Body of pancreas (tissue), 4 donors: Measurements from ENCODE around the gene PTPRCAP. TPM values are rescaled to one million over a fixed set of nuclear protein-coding genes. Genes with fewer than 3 reads are reported as not detected.

Source experiments
- ATAC-seq: fragments of 150-250 bp; one replicate; pipeline ENCODE4 v1.9.1; 2016
- DNase-seq, 4 donors: peaks; one replicate each; pipeline ENCODE4 v3.0.0-alpha.2; 2019
- H3K27ac ChIP-seq, 4 donors: fragments of 200-600 bp; sonication (generic); 1 replicate in 3 of 4; 2 replicates in 1 of 4; pipeline versions ENCODE4 v1.5.1 to v1.6.1; 2016 to 2019; ENCODE audit warnings: mild to moderate bottlenecking in 1 of 4, mixed read lengths in 1 of 4, moderate library complexity in 1 of 4
- H3K27me3 ChIP-seq, 2 donors: fragments of 200-600 bp; sonication (generic); one replicate each; pipeline ENCODE4 v1.6.0; 2016; ENCODE audit warnings: mild to moderate bottlenecking in 1 of 2
- H3K36me3 ChIP-seq, 2 donors: fragments of 200-600 bp; sonication (generic); replicated peaks in 1 of 2; 2 replicates each; pipeline ENCODE4 v1.5.1; 2016; ENCODE audit warnings: low read depth in 2 of 2; ENCODE audit not compliant: insufficient read depth in 1 of 2
- H3K4me1 ChIP-seq: fragments of 200-600 bp; sonication (generic); one replicate; pipeline ENCODE4 v1.6.0; 2016
- H3K4me3 ChIP-seq, 2 donors: fragments of 200-600 bp; sonication (generic); 1 replicate in 1 of 2; 2 replicates in 1 of 2; pipeline ENCODE4 v1.5.1; 2016 to 2019
- H3K9me3 ChIP-seq, 3 donors: fragments of 200-600 bp; sonication (generic); 1 replicate in 2 of 3; 2 replicates in 1 of 3; pipeline ENCODE4 v1.5.1; 2016
- CTCF ChIP-seq, 7 experiments: fragments of 450-650 bp in 4 of 7; fragments of 200-600 bp in 3 of 7; sonication (generic) in 3 of 7; IDR thresholded peaks; one replicate each; pipeline ENCODE4 v1.5.1; 2016 to 2019; ENCODE audit warnings: antibody characterized with exemption in 7 of 7
- POLR2A ChIP-seq, 3 donors: fragments of 450-650 bp; IDR thresholded peaks; one replicate each; pipeline ENCODE4 v1.6.1; 2016; ENCODE audit warnings: antibody characterized with exemption in 3 of 3, mild to moderate bottlenecking in 2 of 3
- WGBS, 2 donors: methylation state at CpG; one replicate each; pipeline ENCODE4 v1.1.5; 2017; 5-methylcytosine and 5-hydroxymethylcytosine counted together
- intact Hi-C: fragments of 100-400 bp; cut with DNase I; formaldehyde crosslinking; loops from one replicate; pipeline ENCODE4 v1.15.1; 2023
- total RNA-seq, 2 donors: library from RNA; depleted of rRNA; stranded (reverse); fragments of >200 nt; gene quantifications; one replicate each; pipeline ENCODE4 v1.1.0, GENCODE V29; 2016

The PTPRCAP gene
- total RNA-seq, 2 donors from 2014 or later = 6.0 to 6.9 TPM

DNA sequence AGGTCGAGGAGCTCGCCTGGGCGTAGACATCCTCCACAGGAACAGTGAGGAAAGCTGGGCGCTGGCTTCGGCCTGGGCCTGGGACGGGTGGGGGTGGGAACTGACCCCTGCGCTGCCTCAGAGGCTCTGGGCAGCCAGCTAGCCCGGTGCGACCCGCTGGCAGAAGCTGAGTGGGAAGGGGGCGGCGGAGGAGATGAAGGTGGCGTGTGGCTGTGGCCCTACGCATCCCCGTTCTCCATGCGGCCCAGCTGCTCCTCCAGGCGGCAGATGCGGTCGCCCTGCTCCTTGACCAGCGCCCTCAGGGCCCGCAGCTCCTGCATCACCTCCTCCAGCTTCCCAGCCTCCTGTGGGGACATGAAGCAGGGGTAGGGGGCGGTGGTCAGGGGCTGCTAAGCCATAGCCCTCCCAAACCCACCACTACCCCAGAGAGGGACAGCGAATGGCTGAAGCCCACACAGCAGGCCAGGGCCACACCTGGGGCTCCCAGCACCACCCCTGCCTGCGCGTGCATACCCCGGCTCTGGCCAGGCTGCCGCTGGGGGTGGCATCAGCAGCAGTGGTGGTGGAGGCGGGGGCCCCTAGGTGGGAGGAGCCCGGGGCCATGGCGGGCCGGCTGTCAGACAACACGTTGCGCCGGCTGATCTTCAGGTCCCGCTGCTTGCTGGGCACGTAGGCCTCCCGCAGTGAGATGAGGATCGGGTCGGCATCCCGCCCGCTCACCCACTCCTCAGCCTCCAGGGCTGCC, 848 bp upstream of the PTPRCAP start:
- Histone ChIP-seq H3K4me1 (peaks cover 11% of the 10 kb centered on the region), H3K36me3 (no peaks in the 10 kb centered on the region), H3K27ac (no peak overlapping the region), H3K27me3 (no peaks in the 10 kb centered on the region), H3K4me3 (no peak overlapping the region), H3K9me3 (no peaks in the 10 kb centered on the region)
- TF ChIP-seq CTCF (IDR thresholded peaks at IDR 0.05) (no peak), POLR2A (IDR thresholded peaks at IDR 0.05) (no peak)
- ATAC-seq (no peak), DNase-seq (no peak)
- intact Hi-C loops = no loop called here
- 84 to 100% methylated on average over 1 to 39 of the region's 41 CpGs for WGBS, 2 donors

GRCh38 chr11:67437809-67438157, 301 bp upstream of the PTPRCAP start:
- H3K27me3 ChIP-seq = no peaks in the 10 kb centered on the region
- H3K4me3 ChIP-seq = no peak overlapping the region
- H3K4me1 ChIP-seq = peaks cover 11% of the 10 kb centered on the region
- H3K9me3 ChIP-seq = no peaks in the 10 kb centered on the region
- H3K27ac ChIP-seq = no peak overlapping the region
- intact Hi-C loops = no loop called here
- DNase-seq = no peak
- TF ChIP-seq POLR2A (IDR thresholded peaks at IDR 0.05) (no peak), CTCF (IDR thresholded peaks at IDR 0.05) (no peak)
- no peak for ATAC-seq
- H3K36me3 ChIP-seq = peaks cover 0 to 2% of the 10 kb centered on the region in 2 donors
- WGBS, 2 donors = 74 to 80% methylated on average over 2 of the region's 3 CpGs

DNA sequence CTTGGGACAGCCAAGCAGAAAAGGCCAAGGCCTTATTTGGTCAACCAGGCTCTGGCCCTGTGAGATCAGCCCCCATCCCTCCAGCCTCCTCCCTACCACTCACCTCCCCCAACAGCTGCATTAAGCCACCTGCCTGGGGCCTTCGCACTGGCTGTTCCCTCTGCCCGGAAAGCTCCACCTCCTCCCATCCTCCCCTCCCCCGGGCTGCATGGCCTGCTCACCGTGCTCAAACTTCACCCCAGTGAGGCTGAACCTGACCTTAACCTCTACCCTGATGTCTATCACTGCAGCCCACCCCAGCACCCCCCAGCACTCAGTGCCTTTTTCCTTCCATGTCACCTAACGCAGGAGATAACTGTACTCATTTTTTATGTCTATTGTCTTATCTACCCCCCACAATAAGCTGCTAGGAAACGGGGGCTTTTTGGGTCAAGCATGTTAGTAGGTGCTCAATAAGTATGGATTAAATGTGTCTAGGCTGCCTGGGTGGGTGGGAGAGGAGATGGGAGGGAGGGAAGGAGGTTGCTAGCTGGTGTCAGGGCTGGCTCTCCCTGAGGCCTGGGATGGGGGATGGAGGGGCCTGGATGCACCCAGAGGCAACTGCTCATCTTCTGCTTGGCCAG, 912 bp downstream of the PTPRCAP start:
- Histone ChIP-seq H3K9me3 (no peaks in the 10 kb centered on the region), H3K27me3 (no peaks in the 10 kb centered on the region), H3K4me3 (no peak overlapping the region), H3K4me1 (no peaks in the 10 kb centered on the region), H3K27ac (no peak overlapping the region), H3K36me3 (peaks cover 0 to 4% of the 10 kb centered on the region in 2 donors)
- no peak for TF ChIP-seq CTCF (IDR thresholded peaks at IDR 0.05)
- no peak for TF ChIP-seq POLR2A (IDR thresholded peaks at IDR 0.05)
- DNase-seq (no peak), ATAC-seq (no peak)
- intact Hi-C loops = no loop called here
- WGBS, 2 donors = 46 to 69% methylated on average over 6 of the region's 6 CpGs

DNA sequence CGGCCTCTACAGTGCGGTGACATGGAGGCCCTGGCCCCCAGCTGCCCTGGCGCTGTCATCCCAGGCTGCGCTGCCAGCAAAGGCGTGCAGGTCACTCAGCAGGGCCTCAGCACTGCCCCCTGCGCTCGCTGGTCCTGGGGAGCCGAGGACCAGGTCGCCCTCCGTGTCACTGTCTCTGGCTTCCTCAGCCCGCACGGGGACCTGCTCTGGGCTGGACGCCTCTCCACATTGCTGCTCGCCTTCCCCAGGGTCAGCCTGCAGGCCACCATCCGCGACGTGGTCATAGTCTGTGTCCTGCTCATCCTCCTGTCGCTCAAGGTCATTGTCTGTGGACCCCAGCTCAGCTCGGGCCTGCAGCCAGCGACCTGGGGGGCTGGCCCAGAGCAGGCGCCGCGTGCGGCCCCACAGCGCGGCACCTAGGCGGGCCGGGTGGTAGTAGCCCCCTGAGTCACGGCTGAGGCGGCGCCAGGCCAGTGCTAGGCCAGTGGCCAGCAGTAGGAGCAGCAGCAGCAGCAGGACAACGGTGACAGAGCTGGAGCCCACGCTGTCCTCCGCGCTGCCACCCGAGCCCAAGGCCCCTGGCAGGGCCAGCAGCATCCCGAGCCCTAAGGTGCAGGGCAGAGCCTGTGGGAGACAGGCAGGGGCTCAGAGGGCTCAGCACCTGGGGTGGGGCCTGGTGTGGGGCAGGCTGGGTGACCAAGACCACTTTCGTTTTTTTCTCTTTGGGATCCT, 1.6 kb downstream of the PTPRCAP start:
- no peak for DNase-seq
- no peak overlapping the region for H3K4me3 ChIP-seq
- H3K4me1 ChIP-seq = no peaks in the 10 kb centered on the region
- no peak for ATAC-seq
- 91% methylated on average over 21 to 30 of the region's 38 CpGs for WGBS, 2 donors
- intact Hi-C loops = no loop called here
- no peaks in the 10 kb centered on the region for H3K9me3 ChIP-seq
- H3K27me3 ChIP-seq = no peaks in the 10 kb centered on the region
- TF ChIP-seq POLR2A (IDR thresholded peaks at IDR 0.05) (no peak), CTCF (IDR thresholded peaks at IDR 0.05) (no peak)
- no peak overlapping the region for H3K27ac ChIP-seq
- H3K36me3 ChIP-seq = peaks cover 0 to 4% of the 10 kb centered on the region in 2 donors
